ENCODE results near the gene ZNF460. TPM values are rescaled to one million over a fixed set of nuclear protein-coding genes. Genes with fewer than 3 reads are reported as not detected.

Gene ZNF460
- total RNA-seq, 1 donor from 2014 or later, result 122 TPM

DNA sequence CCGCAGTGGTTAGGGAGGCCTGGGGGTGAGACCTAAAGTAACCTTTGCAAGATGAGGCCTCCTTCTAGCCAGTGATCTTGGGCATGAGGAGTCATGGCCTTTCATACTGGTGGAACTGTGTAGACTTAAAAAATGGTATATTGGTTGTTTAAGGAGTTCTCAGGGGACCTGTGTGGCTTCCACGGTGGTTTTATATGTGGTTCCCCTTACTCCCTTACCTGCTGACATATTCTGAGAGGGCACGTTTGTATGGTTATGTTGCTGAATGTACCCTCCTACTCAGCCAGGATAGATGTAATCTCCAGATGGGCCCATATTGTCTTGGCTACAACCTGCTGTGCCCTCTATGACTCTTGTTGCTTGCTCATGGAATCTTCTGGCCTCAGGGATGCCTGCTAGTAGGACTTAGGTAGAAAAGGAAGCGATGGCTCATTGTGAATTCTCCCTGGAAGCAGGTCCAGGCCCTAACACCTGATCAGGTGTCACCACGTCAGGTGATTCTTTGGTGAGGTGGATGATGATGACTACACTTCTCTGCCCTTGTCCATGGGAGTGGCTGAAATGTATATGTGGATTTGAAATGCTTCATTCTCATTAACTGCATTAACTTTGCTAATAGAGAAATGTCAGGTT is 1.8 kb downstream of the ZNF460 start:
- DNase-seq (ENCODE audit: low read depth), result no peak
- H3K4me3 ChIP-seq (ENCODE audit: low read depth, low read length), result no peak overlapping the region
- TF ChIP-seq CTCF (IDR thresholded peaks at IDR 0.05; ENCODE audit: insufficient read depth, low read length, poor library complexity, severe bottlenecking), result no peak

GRCh38 chr19:57288373-57288772 is 8.1 kb downstream of the ZNF460 start:
- no peak for DNase-seq (ENCODE audit: low read depth)
- TF ChIP-seq CTCF (IDR thresholded peaks at IDR 0.05; ENCODE audit: insufficient read depth, low read length, poor library complexity, severe bottlenecking), result no peak
- Histone ChIP-seq H3K36me3 (ENCODE audit: control insufficient read depth, insufficient read depth, low read length) (peaks cover 17% of the 10 kb centered on the region), H3K27me3 (ENCODE audit: control insufficient read depth, insufficient read depth, low read length) (no peaks in the 10 kb centered on the region), H3K4me3 (ENCODE audit: low read depth, low read length) (no peak overlapping the region)

More for the DNA sequence above, 1.8 kb downstream of the ZNF460 start:
- Histone ChIP-seq H3K27me3 (ENCODE audit: control insufficient read depth, insufficient read depth, low read length) (no peaks in the 10 kb centered on the region), H3K36me3 (ENCODE audit: control insufficient read depth, insufficient read depth, low read length) (peaks cover 2% of the 10 kb centered on the region)

DNA sequence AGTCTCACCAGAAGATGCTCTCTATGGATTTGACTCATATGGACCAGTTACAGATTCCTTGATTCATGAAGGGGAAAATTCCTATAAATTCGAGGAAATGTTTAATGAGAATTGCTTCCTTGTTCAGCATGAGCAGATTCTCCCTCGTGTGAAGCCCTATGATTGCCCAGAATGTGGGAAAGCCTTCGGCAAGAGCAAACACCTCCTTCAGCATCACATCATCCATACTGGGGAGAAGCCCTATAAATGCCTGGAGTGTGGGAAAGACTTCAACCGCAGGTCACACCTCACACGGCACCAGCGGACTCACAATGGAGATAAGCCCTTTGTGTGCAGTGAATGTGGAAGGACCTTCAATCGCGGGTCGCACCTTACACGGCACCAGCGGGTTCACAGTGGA is 10.7 kb downstream of the ZNF460 start:
- DNase-seq (ENCODE audit: low read depth), result no peak
- Histone ChIP-seq H3K27me3 (ENCODE audit: control insufficient read depth, insufficient read depth, low read length) (no peaks in the 10 kb centered on the region), H3K4me3 (ENCODE audit: low read depth, low read length) (no peak overlapping the region), H3K36me3 (ENCODE audit: control insufficient read depth, insufficient read depth, low read length) (peaks cover 16% of the 10 kb centered on the region)
- no peak for TF ChIP-seq CTCF (IDR thresholded peaks at IDR 0.05; ENCODE audit: insufficient read depth, low read length, poor library complexity, severe bottlenecking)

DNA sequence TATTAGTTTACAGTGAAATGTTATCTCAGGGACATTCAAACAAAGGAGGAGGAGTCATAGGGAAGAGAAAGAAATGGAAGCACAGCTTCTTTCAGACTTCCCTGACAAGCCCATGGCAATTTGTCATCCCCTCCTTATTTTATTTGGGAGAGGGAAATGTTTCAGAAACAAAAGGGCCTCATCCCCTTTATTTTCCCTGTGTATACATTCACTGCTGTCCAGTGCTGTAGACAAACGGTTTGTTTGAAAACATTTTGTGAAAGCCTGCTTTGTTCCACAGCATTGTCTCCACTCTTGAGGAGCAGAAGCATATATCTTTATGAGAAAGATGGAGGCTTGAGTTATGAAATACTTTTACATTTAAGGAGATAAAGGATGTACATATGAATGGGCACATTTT is 12.3 kb downstream of the ZNF460 start:
- Histone ChIP-seq H3K27me3 (ENCODE audit: control insufficient read depth, insufficient read depth, low read length) (no peaks in the 10 kb centered on the region), H3K36me3 (ENCODE audit: control insufficient read depth, insufficient read depth, low read length) (peaks cover 16% of the 10 kb centered on the region), H3K4me3 (ENCODE audit: low read depth, low read length) (no peak overlapping the region)
- DNase-seq (ENCODE audit: low read depth), result no peak
- TF ChIP-seq CTCF (IDR thresholded peaks at IDR 0.05; ENCODE audit: insufficient read depth, low read length, poor library complexity, severe bottlenecking), result no peak

DNA sequence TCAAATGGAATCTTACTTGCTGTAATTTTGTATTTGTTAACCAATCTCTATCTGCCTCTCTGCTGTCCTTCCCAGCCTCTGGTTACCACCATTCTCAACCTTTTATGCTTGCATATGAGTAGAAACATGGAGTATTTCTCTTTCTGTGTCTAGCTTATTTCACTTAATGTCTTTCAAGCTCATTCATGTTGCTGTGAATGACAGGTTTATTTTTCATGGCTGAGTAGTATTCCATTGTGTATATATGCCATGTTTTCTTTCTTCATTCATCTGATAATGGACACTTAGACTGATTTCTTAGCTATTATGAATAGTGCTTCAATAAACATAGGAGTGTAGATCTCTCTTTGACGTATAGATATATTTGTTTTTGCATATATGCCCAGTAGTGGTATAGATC is 13.4 kb downstream of the ZNF460 start:
- DNase-seq (ENCODE audit: low read depth), result no peak
- H3K36me3 ChIP-seq (ENCODE audit: control insufficient read depth, insufficient read depth, low read length), result peaks cover 14% of the 10 kb centered on the region
- no peak for TF ChIP-seq CTCF (IDR thresholded peaks at IDR 0.05; ENCODE audit: insufficient read depth, low read length, poor library complexity, severe bottlenecking)
- no peaks in the 10 kb centered on the region for H3K27me3 ChIP-seq (ENCODE audit: control insufficient read depth, insufficient read depth, low read length)
- H3K4me3 ChIP-seq (ENCODE audit: low read depth, low read length), result no peak overlapping the region

- Histone ChIP-seq H3K27me3 (ENCODE audit: control insufficient read depth, insufficient read depth, low read length) (no peaks in the 10 kb centered on the region), H3K36me3 (ENCODE audit: control insufficient read depth, insufficient read depth, low read length) (peaks cover 1% of the 10 kb centered on the region), H3K4me3 (ENCODE audit: low read depth, low read length) (no peak overlapping the region)
- no peak for TF ChIP-seq CTCF (IDR thresholded peaks at IDR 0.05; ENCODE audit: insufficient read depth, low read length, poor library complexity, severe bottlenecking)
- no peak for DNase-seq (ENCODE audit: low read depth)
Measured at GRCh38 chr19:57302020-57302465, 21.8 kb downstream of the ZNF460 start.

All from kidney epithelial cell (primary cell).